ENCODE measurements around the gene IMP4. TPM values are rescaled to one million over a fixed set of nuclear protein-coding genes. Genes with fewer than 3 reads are reported as not detected.

IMP4 gene
- total RNA-seq, 1 experiment from 2014 or later, result 207 TPM

GRCh38 chr2:130363479-130363878 is 20.8 kb downstream of the IMP4 start:
- intact Hi-C loops (cut with micrococcal nuclease), result no loop called here
- POLR2A ChIA-PET (ENCODE audit: unreplicated experiment), result no interaction called here
- no peak for ATAC-seq

GRCh38 chr2:130365075-130365474 is 22.4 kb downstream of the IMP4 start:
- ATAC-seq (no peak), DNase-seq (no peak)
- no peaks in the 10 kb centered on the region for H4K20me1 ChIP-seq (ENCODE audit: low read length)
- H3K9me2 ChIP-seq (replicated peaks; ENCODE audit: low read length), result no peaks in the 10 kb centered on the region
- no TSS peak for BruUV-seq (replicated peaks)
- ChIA-PET CTCF (no interaction called here), POLR2A (ENCODE audit: unreplicated experiment) (no interaction called here)
- H3K9me3 ChIP-seq (ENCODE audit: low read length), result no peaks in the 10 kb centered on the region
- H3K4me1 ChIP-seq (ENCODE audit: insufficient read depth, low read length), result no peaks in the 10 kb centered on the region
- no peaks in the 10 kb centered on the region for H3F3A ChIP-seq (ENCODE audit: low read length, unreplicated experiment)
- H3K4me2 ChIP-seq (ENCODE audit: low read length), result no peak overlapping the region
- H3K9ac ChIP-seq (ENCODE audit: low read length), result no peak overlapping the region
- intact Hi-C loops (cut with micrococcal nuclease), result no loop called here
- H3K27ac ChIP-seq (ENCODE audit: low read length), result no peak overlapping the region
- TF ChIP-seq CTCF (conservative IDR thresholded peaks at IDR 0.05; ENCODE audit: low read depth, low read length), result no peak
- TF ChIP-seq EZH2 (IDR thresholded peaks at IDR 0.05; ENCODE audit: low read length, unreplicated experiment), result no peak
- no peak for TF ChIP-seq EZH2phosphoT487 (IDR thresholded peaks at IDR 0.05; ENCODE audit: borderline replicate concordance, low read length)
- no peaks in the 10 kb centered on the region for H3K79me2 ChIP-seq (ENCODE audit: low read length)
- no peak overlapping the region for H3K4me3 ChIP-seq (ENCODE audit: low read length)
- no peaks in the 10 kb centered on the region for H3K36me3 ChIP-seq (ENCODE audit: low read depth, low read length)
- no peak overlapping the region for H2AFZ ChIP-seq (ENCODE audit: low read length)
- no peaks in the 10 kb centered on the region for H3K27me3 ChIP-seq (ENCODE audit: low read length)

More at GRCh38 chr2:130363479-130363878, 20.8 kb downstream of the IMP4 start:
- DNase-seq, result no peak
- BruUV-seq (replicated peaks), result no TSS peak
- no peak overlapping the region for H3K4me3 ChIP-seq (ENCODE audit: low read length)
- H3K36me3 ChIP-seq (ENCODE audit: low read depth, low read length), result no peaks in the 10 kb centered on the region
- H3K27me3 ChIP-seq (ENCODE audit: low read length), result no peaks in the 10 kb centered on the region
- no peaks in the 10 kb centered on the region for H3K4me1 ChIP-seq (ENCODE audit: insufficient read depth, low read length)
- H3K4me2 ChIP-seq (ENCODE audit: low read length), result no peak overlapping the region
- TF ChIP-seq CTCF (conservative IDR thresholded peaks at IDR 0.05; ENCODE audit: low read depth, low read length) (no peak), EZH2 (IDR thresholded peaks at IDR 0.05; ENCODE audit: low read length, unreplicated experiment) (no peak), EZH2phosphoT487 (IDR thresholded peaks at IDR 0.05; ENCODE audit: borderline replicate concordance, low read length) (no peak)
- no peak overlapping the region for H2AFZ ChIP-seq (ENCODE audit: low read length)
- CTCF ChIA-PET, result no interaction called here
- H3K9me3 ChIP-seq (ENCODE audit: low read length), result no peaks in the 10 kb centered on the region
- no peaks in the 10 kb centered on the region for H4K20me1 ChIP-seq (ENCODE audit: low read length)
- no peak overlapping the region for H3K27ac ChIP-seq (ENCODE audit: low read length)
- H3F3A ChIP-seq (ENCODE audit: low read length, unreplicated experiment), result no peaks in the 10 kb centered on the region
- no peak overlapping the region for H3K9ac ChIP-seq (ENCODE audit: low read length)
- no peaks in the 10 kb centered on the region for H3K79me2 ChIP-seq (ENCODE audit: low read length)
- H3K9me2 ChIP-seq (replicated peaks; ENCODE audit: low read length), result no peaks in the 10 kb centered on the region

GRCh38 chr2:130365963-130366362 is 23.3 kb downstream of the IMP4 start:
- Histone ChIP-seq H3K27me3 (ENCODE audit: low read length) (no peaks in the 10 kb centered on the region), H3K4me3 (ENCODE audit: low read length) (no peak overlapping the region), H4K20me1 (ENCODE audit: low read length) (no peaks in the 10 kb centered on the region), H3K79me2 (ENCODE audit: low read length) (no peaks in the 10 kb centered on the region), H3K4me2 (ENCODE audit: low read length) (no peak overlapping the region), H2AFZ (ENCODE audit: low read length) (no peak overlapping the region), H3K9ac (ENCODE audit: low read length) (no peak overlapping the region), H3F3A (ENCODE audit: low read length, unreplicated experiment) (no peaks in the 10 kb centered on the region), H3K9me2 (replicated peaks; ENCODE audit: low read length) (no peaks in the 10 kb centered on the region), H3K4me1 (ENCODE audit: insufficient read depth, low read length) (no peaks in the 10 kb centered on the region), H3K9me3 (ENCODE audit: low read length) (no peaks in the 10 kb centered on the region), H3K36me3 (ENCODE audit: low read depth, low read length) (no peaks in the 10 kb centered on the region), H3K27ac (ENCODE audit: low read length) (no peak overlapping the region)
- ChIA-PET CTCF (no interaction called here), POLR2A (ENCODE audit: unreplicated experiment) (no interaction called here)
- TF ChIP-seq CTCF (conservative IDR thresholded peaks at IDR 0.05; ENCODE audit: low read depth, low read length), result no peak
- no peak for TF ChIP-seq EZH2 (IDR thresholded peaks at IDR 0.05; ENCODE audit: low read length, unreplicated experiment)
- TF ChIP-seq EZH2phosphoT487 (IDR thresholded peaks at IDR 0.05; ENCODE audit: borderline replicate concordance, low read length), result no peak
- intact Hi-C loops (cut with micrococcal nuclease), result no loop called here
- DNase-seq (no peak), ATAC-seq (no peak)
- no TSS peak for BruUV-seq (replicated peaks)
